LoVo (cell line): ENCODE measurements around the gene CPEB3.

Experiments
- DNase-seq: peaks from one replicate; pipeline ENCODE4 v3.0.0-alpha.2; 2016; ENCODE audit warnings: low spot score

CPEB3 gene

GRCh38 chr10:92290837-92291615 lies at the start of gene CPEB3, which contains the start of gene MARCHF5:
CPEB3 (minus strand) TSS chr10:92291078; CDS start chr10:92240350, 50,728 bp downstream.
MARCHF5 (plus strand) TSS chr10:92291167; CDS start chr10:92291495, 328 bp downstream.
- DNase-seq: peak; percentile 96

DNA sequence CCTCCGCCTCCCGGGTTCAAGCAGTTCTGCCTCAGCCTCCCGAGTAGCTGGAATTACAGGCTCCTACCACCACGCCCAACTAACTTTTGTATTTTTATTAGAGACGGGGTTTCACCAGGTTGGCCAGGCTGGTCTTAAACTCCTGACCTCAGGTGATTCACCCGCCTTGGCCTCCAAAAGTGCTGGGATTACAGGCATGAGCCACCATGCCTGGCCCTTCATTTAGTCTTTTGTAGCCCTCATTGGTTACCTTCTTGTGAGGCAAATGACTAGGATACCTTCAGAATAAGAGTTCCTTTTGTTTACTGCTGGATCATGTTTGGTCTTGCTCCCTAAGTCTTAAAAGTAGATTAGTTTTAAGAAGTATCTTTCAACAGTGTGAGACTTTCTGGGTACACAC lies 39.0 kb upstream of the CPEB3 start:
- DNase-seq: peak; percentile 19

GRCh38 chr10:92328993-92329392 lies 38.1 kb upstream of the CPEB3 start:
- DNase-seq: peak; percentile 34

DNA sequence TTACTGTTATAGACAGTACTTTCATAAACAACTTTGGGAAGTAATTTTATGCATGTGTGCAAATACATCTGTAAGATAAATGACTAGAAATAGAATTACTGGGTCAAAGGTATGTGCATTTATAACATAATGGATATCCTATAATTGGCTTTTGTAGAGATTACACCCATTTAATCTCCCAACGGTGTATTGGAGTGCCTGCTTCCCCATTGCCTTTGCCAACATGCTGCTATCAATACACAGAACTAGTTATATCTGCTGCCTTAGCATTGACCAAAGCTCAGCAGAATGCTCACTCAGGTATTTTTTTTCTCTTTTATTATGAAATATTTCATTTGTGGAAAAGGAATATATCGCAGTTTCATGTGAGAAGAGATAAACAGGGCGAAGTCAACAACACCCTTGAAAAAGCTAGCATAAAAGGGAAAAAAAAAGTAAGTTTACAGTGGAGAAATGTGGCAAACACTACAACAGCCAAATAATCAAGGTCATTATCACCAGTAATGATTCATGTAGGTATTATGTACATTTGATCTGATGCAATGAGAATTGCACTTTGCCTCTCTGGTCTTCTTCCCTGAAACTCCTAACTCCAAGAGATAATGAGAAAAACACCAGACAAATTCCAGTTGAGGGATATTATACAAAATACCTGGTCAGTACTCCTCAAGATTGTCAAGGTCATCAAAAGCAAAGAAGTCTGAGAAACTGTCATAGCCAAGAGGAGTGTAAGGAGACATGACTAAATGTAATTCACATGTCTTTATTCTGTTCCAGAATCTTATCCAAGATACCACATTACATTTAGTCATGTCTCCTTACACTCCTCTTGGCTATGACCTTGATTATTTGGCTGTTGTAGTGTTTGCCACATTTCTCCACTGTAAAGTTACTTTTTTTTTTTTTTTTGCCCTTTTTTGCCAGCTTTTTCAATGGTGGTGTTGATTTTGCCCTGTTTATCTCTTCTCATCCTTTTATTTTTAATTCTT lies 36.9 kb upstream of the CPEB3 start:
- peak; percentile 26 for DNase-seq

DNA sequence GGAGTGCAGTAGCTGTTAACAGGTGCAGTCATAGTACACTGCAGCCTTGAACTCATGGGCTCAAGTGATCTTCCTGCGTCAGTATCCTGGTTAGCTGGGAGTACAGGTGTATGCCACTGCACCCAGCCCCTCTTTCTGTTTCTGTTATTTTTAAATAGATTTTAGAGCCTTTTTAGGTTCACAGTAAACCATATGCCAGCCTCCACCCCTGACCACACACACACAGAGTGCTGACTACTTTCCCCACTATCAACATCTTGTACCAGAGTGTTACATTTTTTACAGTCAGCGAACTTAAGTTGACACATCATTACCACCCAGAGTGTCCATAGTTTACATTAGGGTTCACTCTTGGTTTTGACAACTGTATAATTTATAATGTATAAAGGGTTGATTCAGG lies 32.2 kb upstream of the CPEB3 start:
- DNase-seq: no peak

GRCh38 chr10:92316610-92317009 lies 25.7 kb upstream of the CPEB3 start:
- no peak for DNase-seq

GRCh38 chr10:92313750-92314149 lies 22.9 kb upstream of the CPEB3 start:
- no peak for DNase-seq

- no peak for DNase-seq
Measured at GRCh38 chr10:92309272-92309671, 18.4 kb upstream of the CPEB3 start.

GRCh38 chr10:92305133-92306072 lies 14.5 kb upstream of the CPEB3 start:
- no peak for DNase-seq

- DNase-seq: no peak
Measured at GRCh38 chr10:92304061-92304460, 13.2 kb upstream of the CPEB3 start.

DNA sequence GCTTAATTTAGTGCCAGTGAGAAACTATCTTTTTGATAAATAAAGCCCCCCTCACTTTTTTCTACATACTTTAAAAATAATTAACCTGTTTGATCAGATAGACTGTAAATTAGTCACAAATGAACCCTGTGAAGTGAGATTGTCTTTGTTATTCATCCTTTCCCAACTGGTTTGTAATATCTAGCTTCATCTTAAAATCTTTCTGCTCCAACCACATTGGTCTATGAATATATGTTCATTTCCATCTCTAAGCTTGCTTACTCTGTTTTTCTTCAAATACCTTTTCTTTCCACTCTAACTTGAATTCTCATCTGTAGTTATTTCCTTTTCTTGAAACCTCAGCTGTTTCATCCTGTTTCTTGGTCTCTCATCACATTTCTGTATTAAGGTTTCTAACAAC lies 12.2 kb upstream of the CPEB3 start:
- DNase-seq: no peak

DNA sequence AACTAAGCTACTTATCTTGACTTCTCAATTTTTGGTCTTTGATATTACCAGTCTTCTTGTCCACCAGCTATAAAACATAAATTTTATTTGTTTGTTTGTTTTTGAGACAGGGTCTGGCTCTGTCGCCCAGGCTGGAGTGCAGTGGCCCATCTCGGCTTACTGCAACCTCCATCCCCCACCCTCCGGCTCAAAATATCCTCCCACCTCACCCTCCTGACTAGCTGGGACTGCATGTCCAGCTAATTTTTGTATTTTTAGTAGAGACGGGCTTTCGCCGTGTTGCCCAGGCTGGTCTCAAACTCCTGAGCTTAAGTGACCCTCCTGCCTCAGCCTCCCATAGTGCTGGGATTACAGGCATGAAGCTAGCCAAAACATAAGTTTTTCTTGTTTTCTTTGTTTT lies 7.6 kb upstream of the CPEB3 start:
- no peak for DNase-seq

GRCh38 chr10:92291921-92292845 lies 1.3 kb upstream of the CPEB3 start:
- DNase-seq: peak; percentile 41

DNA sequence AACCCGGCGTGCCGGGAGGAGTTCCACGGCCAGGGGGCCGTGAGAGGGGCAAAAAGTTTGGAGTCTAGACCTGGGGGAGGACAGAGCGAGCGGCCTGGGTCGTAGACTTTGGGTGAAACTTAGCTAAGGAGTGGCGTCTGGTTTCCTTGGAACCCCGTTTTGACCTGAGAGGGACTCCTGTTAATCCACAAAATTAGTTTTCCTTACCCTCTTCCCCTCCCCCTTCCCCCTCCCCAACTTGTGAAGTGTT lies 663 bp upstream of the CPEB3 start:
- DNase-seq: no peak

DNA sequence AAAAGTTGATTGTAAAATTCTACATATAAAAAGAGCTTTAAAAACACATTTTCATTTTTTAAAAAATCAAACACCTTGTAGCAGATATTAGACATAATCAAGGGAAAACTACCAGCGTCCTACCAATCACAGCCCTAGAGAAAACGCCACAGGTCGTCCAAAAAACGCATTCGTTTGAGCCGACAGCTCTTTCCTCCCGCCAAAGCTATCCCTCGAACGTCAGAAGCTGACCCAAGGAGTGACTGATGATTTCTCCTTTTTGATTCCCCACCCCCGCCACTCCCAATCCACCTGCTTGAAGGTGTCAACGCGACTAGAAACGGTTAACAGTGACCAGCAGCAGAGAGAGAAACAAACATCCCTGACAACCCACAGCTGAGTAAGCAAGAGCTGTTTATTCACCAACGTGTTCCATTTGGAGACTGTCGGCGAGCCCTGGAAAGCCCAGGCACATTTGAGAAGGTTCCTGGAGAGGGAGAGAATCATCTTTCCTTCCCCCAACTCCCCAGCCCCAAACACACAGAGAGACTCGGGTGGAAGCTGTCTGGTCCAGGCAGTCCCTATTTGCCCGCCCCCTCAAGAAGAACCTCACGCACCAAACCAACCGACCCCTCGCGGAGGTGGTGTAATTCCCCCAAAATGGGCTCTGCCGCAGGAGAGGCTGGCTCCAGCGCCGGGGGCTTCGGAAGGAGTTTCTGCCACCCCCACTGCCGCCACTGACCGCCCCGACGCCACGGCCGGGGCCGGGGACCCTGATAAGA lies 622 bp downstream of the CPEB3 start:
- DNase-seq: peak; percentile 26

DNA sequence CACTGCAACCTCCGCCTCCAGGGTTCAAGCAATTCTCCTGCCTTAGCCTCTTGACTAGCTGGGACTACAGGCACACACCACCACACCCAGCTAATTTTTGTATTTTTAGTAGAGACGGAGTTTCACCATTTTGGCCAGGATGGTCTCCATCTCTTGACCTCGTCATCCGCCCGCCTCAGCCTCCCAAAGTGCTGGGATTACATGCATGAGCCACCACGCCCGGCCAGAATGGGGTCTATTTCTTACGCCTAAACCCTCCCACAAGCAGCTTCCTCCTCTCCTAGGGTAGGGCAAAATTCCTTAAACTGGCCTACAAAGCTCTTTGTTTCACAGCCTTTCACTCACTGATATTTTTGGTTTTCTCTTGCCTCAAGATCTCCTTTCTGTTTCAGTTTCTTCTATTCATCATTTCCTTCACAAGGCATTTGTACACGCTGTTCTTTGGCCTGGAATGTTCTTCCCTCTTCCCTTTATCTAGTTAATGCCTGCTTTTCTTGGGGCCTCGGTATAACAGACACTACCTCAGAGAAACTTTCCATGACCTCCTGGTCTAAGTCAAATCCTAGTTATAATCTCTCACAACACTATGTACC lies 6.7 kb downstream of the CPEB3 start:
- DNase-seq: no peak

- DNase-seq: no peak
Measured at GRCh38 chr10:92278996-92279696, 11.7 kb downstream of the CPEB3 start.

- DNase-seq: no peak
Measured at GRCh38 chr10:92274071-92274470, 16.8 kb downstream of the CPEB3 start.

DNA sequence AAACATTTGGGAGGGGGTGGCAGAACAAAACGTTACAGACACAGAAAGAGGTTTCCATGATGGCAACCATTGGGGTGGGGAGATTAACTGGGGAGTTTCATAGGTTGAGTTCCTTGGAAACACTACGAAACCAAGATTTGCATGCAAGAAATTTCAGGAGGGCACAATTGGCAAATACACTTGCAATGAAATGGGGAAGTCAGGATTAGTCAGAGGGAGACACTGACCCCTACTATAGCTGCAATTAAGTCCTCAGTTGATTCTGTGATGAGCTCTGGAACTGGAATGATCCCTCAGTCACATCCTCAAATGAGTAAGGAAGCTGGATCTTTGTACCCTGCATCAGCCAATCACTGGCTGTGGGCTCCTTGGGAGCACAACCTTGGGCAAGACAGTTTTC lies 22.1 kb downstream of the CPEB3 start:
- no peak for DNase-seq
